Measurements from ENCODE around the gene VASP. TPM values are rescaled to one million over a fixed set of nuclear protein-coding genes. Genes with fewer than 3 reads are reported as not detected.

The VASP gene
- total and polyA plus RNA-seq, 9 of the 15 experiments (the other 6 are each of a cell fraction or from before 2014, with no cell fraction given): 16.7 to 261 (median 112) TPM

DNA sequence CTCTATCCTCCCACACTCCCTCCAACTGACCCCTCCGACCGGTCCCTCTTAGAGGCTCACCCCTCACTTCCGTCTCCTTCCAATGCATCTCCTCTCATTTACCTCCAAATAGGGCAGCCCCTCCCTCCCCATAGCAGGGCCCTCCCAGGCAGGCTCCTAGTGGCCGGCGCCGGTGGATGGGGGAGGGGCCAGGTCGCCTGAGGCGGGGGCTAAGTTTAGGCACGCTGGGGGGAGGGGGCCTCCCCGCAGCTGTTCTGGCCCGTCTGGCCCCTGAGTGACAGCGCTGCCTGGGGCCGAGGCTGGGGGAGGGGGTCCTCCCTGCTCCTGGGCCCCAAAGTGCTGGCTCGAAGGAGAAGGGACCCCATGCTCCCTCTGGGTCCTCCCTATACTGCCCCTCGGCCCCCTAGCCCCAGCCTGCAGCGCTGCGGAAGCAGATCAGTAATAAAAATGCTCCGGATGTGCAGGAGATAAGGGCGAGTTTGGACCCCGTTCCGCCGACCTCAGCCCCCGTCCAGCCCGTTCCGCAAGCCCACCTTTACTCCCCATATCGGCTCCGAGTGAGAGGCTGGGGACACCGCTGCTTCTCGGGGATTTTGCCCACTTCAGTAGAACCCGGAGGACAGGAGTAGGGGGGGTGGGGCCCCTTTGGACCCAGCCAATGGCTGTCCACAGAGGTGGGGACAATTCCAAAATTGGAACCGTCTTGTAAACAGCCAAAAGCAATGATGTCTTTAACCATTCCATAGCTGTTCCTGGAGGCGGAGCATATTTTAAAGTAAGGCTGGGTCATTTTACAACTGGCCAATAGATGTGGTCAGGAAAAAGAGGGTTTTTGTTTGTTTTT lies 14.4 kb upstream of the VASP start (continued):
- TF ChIP-seq, protein P1, sequence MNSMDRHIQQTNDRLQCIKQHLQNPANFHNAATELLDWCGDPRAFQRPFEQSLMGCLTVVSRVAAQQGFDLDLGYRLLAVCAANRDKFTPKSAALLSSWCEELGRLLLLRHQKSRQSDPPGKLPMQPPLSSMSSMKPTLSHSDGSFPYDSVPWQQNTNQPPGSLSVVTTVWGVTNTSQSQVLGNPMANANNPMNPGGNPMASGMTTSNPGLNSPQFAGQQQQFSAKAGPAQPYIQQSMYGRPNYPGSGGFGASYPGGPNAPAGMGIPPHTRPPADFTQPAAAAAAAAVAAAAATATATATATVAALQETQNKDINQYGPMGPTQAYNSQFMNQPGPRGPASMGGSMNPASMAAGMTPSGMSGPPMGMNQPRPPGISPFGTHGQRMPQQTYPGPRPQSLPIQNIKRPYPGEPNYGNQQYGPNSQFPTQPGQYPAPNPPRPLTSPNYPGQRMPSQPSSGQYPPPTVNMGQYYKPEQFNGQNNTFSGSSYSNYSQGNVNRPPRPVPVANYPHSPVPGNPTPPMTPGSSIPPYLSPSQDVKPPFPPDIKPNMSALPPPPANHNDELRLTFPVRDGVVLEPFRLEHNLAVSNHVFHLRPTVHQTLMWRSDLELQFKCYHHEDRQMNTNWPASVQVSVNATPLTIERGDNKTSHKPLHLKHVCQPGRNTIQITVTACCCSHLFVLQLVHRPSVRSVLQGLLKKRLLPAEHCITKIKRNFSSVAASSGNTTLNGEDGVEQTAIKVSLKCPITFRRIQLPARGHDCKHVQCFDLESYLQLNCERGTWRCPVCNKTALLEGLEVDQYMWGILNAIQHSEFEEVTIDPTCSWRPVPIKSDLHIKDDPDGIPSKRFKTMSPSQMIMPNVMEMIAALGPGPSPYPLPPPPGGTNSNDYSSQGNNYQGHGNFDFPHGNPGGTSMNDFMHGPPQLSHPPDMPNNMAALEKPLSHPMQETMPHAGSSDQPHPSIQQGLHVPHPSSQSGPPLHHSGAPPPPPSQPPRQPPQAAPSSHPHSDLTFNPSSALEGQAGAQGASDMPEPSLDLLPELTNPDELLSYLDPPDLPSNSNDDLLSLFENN (IDR thresholded peaks at IDR 0.05; ENCODE audit: low read depth in 2 of 2, low read length in 2 of 2): no peak
- TF ChIP-seq MCM2 (IDR thresholded peaks at IDR 0.05; ENCODE audit: low read depth) (no peak), KLF6 (CRISPR knock-in tag; IDR thresholded peaks at IDR 0.05; ENCODE audit: borderline replicate concordance) (no peak), SETDB1 (IDR thresholded peaks at IDR 0.05; ENCODE audit: low read length) (no peak), ZBTB1 (CRISPR knock-in tag; IDR thresholded peaks at IDR 0.05; ENCODE audit: borderline replicate concordance, low read depth) (no peak), PTRF (tag; IDR thresholded peaks at IDR 0.05) (no peak), TBP (optimal IDR thresholded peaks at IDR 0.05; ENCODE audit: low read depth, low read length) (peak; percentile 53), ATF1 (CRISPR knock-in tag; IDR thresholded peaks at IDR 0.05) (no peak), ATF1 (tag; IDR thresholded peaks at IDR 0.05) (peak; percentile 58), ZNF197 (CRISPR knock-in tag; IDR thresholded peaks at IDR 0.05; ENCODE audit: low read depth) (no peak), ASH1L (IDR thresholded peaks at IDR 0.05; ENCODE audit: borderline replicate concordance, low read depth, partially characterized antibody) (no peak), ZSCAN32 (CRISPR knock-in tag; IDR thresholded peaks at IDR 0.05) (no peak), ZNF24 (IDR thresholded peaks at IDR 0.05) (no peak)
- TF ChIP-seq, protein P2, sequence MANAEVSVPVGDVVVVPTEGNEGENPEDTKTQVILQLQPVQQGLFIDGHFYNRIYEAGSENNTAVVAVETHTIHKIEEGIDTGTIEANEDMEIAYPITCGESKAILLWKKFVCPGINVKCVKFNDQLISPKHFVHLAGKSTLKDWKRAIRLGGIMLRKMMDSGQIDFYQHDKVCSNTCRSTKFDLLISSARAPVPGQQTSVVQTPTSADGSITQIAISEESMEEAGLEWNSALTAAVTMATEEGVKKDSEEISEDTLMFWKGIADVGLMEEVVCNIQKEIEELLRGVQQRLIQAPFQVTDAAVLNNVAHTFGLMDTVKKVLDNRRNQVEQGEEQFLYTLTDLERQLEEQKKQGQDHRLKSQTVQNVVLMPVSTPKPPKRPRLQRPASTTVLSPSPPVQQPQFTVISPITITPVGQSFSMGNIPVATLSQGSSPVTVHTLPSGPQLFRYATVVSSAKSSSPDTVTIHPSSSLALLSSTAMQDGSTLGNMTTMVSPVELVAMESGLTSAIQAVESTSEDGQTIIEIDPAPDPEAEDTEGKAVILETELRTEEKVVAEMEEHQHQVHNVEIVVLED (CRISPR knock-in tag; IDR thresholded peaks at IDR 0.05): no peak
- TF ChIP-seq, protein P3, sequence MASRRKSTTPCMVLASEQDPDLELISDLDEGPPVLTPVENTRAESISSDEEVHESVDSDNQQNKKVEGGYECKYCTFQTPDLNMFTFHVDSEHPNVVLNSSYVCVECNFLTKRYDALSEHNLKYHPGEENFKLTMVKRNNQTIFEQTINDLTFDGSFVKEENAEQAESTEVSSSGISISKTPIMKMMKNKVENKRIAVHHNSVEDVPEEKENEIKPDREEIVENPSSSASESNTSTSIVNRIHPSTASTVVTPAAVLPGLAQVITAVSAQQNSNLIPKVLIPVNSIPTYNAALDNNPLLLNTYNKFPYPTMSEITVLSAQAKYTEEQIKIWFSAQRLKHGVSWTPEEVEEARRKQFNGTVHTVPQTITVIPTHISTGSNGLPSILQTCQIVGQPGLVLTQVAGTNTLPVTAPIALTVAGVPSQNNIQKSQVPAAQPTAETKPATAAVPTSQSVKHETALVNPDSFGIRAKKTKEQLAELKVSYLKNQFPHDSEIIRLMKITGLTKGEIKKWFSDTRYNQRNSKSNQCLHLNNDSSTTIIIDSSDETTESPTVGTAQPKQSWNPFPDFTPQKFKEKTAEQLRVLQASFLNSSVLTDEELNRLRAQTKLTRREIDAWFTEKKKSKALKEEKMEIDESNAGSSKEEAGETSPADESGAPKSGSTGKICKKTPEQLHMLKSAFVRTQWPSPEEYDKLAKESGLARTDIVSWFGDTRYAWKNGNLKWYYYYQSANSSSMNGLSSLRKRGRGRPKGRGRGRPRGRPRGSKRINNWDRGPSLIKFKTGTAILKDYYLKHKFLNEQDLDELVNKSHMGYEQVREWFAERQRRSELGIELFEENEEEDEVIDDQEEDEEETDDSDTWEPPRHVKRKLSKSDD (conservative IDR thresholded peaks at IDR 0.05; ENCODE audit: low read length): no peak
- TF ChIP-seq, protein P4, sequence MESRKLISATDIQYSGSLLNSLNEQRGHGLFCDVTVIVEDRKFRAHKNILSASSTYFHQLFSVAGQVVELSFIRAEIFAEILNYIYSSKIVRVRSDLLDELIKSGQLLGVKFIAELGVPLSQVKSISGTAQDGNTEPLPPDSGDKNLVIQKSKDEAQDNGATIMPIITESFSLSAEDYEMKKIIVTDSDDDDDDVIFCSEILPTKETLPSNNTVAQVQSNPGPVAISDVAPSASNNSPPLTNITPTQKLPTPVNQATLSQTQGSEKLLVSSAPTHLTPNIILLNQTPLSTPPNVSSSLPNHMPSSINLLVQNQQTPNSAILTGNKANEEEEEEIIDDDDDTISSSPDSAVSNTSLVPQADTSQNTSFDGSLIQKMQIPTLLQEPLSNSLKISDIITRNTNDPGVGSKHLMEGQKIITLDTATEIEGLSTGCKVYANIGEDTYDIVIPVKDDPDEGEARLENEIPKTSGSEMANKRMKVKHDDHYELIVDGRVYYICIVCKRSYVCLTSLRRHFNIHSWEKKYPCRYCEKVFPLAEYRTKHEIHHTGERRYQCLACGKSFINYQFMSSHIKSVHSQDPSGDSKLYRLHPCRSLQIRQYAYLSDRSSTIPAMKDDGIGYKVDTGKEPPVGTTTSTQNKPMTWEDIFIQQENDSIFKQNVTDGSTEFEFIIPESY (CRISPR knock-in tag; IDR thresholded peaks at IDR 0.05): no peak; the same call in none of the 2 replicates
- TF ChIP-seq, protein P5, sequence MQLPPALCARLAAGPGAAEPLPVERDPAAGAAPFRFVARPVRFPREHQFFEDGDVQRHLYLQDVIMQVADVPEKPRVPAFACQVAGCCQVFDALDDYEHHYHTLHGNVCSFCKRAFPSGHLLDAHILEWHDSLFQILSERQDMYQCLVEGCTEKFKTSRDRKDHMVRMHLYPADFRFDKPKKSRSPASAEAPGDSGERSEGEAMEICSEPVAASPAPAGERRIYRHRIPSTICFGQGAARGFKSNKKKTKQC (CRISPR knock-in tag; IDR thresholded peaks at IDR 0.05): peak; percentile 56; the same call in 1 of the 2 replicates

Measured in K562 (cell line).